HG02759 (cell line): ENCODE measurements around the gene CHST12.

ENCODE experiments used
- ATAC-seq: cut with Tn5 transposase; IDR thresholded peaks from one replicate; pipeline ENCODE4 v1.9.1; 2021; ENCODE audit warnings: mild to moderate bottlenecking, moderate library complexity; ENCODE audit not compliant: unreplicated experiment

The CHST12 gene

GRCh38 chr7:2497065-2497464 lies 93.7 kb downstream of the CHST12 start:
- no peak for ATAC-seq

- ATAC-seq, result no peak
Measured at GRCh38 chr7:2497500-2498336, 94.3 kb downstream of the CHST12 start.
